ENCODE results near the gene DUSP28. TPM values are rescaled to one million over a fixed set of nuclear protein-coding genes. Genes with fewer than 3 reads are reported as not detected.

The DUSP28 gene
- total and polyA plus RNA-seq, 10 of the 15 experiments (the other 5 are each of a cell fraction or from before 2014, with no cell fraction given): 2.5 to 12.5 (median 6.4) TPM

DNA sequence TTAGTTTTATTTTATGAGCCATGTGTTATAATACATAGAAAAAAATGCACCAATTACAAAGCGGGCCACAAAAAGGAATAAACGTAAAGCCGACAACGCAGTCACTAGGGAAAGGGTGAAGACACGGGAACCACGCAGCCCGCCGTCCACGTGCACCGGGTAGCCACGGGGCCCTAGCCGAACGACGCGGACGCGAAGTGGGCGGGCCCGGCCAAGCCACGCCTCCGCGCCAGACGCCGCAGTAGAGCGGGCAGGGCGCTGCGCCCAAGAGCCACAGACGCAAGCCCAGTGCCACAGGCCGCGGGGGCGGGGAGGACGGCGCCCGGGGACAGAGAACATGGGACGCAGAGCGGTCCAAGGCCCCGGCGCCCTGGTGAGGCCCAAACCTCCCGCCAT lies at the start of gene DUSP28 (continued):
- TF ChIP-seq, protein P1, sequence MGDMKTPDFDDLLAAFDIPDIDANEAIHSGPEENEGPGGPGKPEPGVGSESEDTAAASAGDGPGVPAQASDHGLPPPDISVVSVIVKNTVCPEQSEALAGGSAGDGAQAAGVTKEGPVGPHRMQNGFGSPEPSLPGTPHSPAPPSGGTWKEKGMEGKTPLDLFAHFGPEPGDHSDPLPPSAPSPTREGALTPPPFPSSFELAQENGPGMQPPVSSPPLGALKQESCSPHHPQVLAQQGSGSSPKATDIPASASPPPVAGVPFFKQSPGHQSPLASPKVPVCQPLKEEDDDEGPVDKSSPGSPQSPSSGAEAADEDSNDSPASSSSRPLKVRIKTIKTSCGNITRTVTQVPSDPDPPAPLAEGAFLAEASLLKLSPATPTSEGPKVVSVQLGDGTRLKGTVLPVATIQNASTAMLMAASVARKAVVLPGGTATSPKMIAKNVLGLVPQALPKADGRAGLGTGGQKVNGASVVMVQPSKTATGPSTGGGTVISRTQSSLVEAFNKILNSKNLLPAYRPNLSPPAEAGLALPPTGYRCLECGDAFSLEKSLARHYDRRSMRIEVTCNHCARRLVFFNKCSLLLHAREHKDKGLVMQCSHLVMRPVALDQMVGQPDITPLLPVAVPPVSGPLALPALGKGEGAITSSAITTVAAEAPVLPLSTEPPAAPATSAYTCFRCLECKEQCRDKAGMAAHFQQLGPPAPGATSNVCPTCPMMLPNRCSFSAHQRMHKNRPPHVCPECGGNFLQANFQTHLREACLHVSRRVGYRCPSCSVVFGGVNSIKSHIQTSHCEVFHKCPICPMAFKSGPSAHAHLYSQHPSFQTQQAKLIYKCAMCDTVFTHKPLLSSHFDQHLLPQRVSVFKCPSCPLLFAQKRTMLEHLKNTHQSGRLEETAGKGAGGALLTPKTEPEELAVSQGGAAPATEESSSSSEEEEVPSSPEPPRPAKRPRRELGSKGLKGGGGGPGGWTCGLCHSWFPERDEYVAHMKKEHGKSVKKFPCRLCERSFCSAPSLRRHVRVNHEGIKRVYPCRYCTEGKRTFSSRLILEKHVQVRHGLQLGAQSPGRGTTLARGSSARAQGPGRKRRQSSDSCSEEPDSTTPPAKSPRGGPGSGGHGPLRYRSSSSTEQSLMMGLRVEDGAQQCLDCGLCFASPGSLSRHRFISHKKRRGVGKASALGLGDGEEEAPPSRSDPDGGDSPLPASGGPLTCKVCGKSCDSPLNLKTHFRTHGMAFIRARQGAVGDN (IDR thresholded peaks at IDR 0.05): peak; percentile 85
- no peak for TF ChIP-seq HDAC6 (IDR thresholded peaks at IDR 0.05; ENCODE audit: unreplicated experiment)
- TF ChIP-seq CBFB (IDR thresholded peaks at IDR 0.05; ENCODE audit: low read depth): 0 out of 2 replicates have a peak, but pooled peaks have one; percentile 23
- no peak for TF ChIP-seq CBX3 (IDR thresholded peaks at IDR 0.05; ENCODE audit: borderline replicate concordance, low read depth)
- no peak for TF ChIP-seq NFXL1 (IDR thresholded peaks at IDR 0.05; ENCODE audit: borderline replicate concordance)
- TF ChIP-seq STAT1 (conservative IDR thresholded peaks at IDR 0.05): no peak

DNA sequence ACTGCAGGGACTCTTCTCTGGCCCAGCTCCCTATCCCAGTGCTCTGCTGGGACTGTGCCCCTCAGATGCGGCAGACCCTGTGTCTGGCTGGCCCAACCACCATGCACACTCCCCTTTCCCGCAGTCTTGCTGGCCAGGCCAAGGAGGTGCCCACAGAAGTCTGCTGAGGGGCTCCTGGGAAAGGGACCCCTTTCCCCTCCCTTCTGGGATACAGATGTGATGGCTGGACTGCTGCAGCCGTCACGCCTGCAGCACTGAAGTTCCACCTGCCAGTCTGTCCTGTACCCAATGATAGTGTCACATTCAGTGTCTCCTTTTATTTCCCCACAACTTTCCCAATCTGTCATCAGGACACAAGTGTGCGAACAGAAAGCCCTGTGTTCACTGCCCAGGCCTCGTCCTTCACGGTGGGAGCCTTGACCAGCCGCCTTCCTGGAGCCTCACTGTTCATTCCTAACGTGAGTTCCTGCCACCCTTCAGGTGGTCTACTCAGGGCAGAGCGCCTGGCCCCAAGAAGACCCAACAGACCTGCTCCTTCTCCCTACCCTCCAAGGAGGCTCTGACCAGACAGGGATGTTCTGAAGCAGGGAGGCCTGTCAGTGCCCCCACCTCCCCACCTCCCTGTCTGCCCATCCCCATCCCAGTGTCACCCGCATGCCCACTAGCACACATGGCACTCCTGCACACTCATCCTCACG lies 49.5 kb upstream of the DUSP28 start:
- no peaks in the 10 kb centered on the region for H3K9me3 ChIP-seq (replicated peaks; ENCODE audit: control insufficient read depth, insufficient read depth, low read length)
- ChIA-PET SMC1A (ENCODE audit: uncharacterized antibody, unreplicated experiment) (no interaction called here), CTCF (no interaction called here), RAD21 (ENCODE audit: unreplicated experiment) (no interaction called here), POLR2A (no interaction called here)
- H4K20me1 ChIP-seq (ENCODE audit: control insufficient read depth, insufficient read depth): no peaks in the 10 kb centered on the region
- ATAC-seq: no peak
- intact Hi-C loops (cut with micrococcal nuclease; ENCODE audit: unreplicated experiment): loop anchor here (5.0 to 10.0 kb wide), 3 partner anchors 57 to 224 kb away; partner anchors contain the start of gene RNPEPL1
- no peaks in the 10 kb centered on the region for H3K79me2 ChIP-seq (ENCODE audit: control insufficient read depth, insufficient read depth, low read length)
- 98% methylated on average over 12 of the region's 12 CpGs for WGBS (ENCODE audit: insufficient coverage, insufficient replicate concordance, low lambda C conversion rate, missing lambda C conversion rate)
- no peak overlapping the region for H2AFZ ChIP-seq (ENCODE audit: control insufficient read depth, low read depth, low read length)
- DNase-seq (ENCODE audit: low read depth, low spot score): no peak
- H3K4me1 ChIP-seq (ENCODE audit: control insufficient read depth, insufficient read depth, low read length): peaks cover 10% of the 10 kb centered on the region
- H3K4me3 ChIP-seq: no peak overlapping the region
- no peaks in the 10 kb centered on the region for H3K27me3 ChIP-seq (replicated peaks in 1 of 2; ENCODE audit: control insufficient read depth in 2 of 2, insufficient read depth in 2 of 2, low read length in 1 of 2)
- H3K36me3 ChIP-seq (ENCODE audit: control insufficient read depth in 2 of 2, insufficient read depth in 2 of 2, low read length in 1 of 2): no peaks in the 10 kb centered on the region
- H3K4me2 ChIP-seq (ENCODE audit: control insufficient read depth, insufficient read depth): no peak overlapping the region
- no peak overlapping the region for H3K9ac ChIP-seq (ENCODE audit: control insufficient read depth, insufficient read depth, low read length)
- no peak overlapping the region for H3K27ac ChIP-seq (ENCODE audit: control insufficient read depth, insufficient read depth)
- in situ Hi-C loops (cut with MboI): loop anchor here (25.0 kb wide), 1 partner anchor 327 kb away; no protein-coding TSS in a partner anchor
- BruUV-seq (replicated peaks): no TSS peak
- no peak for FAIRE-seq
- TF ChIP-seq SREBF2 (IDR thresholded peaks at IDR 0.05; ENCODE audit: low read length) (no peak), ZBTB11 (CRISPR knock-in tag; IDR thresholded peaks at IDR 0.05) (no peak), CBFB (IDR thresholded peaks at IDR 0.05; ENCODE audit: low read depth) (no peak), GABPA (IDR thresholded peaks at IDR 0.05; ENCODE audit: low read depth) (no peak), MEF2A (IDR thresholded peaks at IDR 0.05; ENCODE audit: insufficient read depth, low read depth, low read length) (no peak), RFX5 (IDR thresholded peaks at IDR 0.05; ENCODE audit: low read depth, low read length) (no peak), SUZ12 (IDR thresholded peaks at IDR 0.05; ENCODE audit: unreplicated experiment) (no peak)
- TF ChIP-seq, protein P2, sequence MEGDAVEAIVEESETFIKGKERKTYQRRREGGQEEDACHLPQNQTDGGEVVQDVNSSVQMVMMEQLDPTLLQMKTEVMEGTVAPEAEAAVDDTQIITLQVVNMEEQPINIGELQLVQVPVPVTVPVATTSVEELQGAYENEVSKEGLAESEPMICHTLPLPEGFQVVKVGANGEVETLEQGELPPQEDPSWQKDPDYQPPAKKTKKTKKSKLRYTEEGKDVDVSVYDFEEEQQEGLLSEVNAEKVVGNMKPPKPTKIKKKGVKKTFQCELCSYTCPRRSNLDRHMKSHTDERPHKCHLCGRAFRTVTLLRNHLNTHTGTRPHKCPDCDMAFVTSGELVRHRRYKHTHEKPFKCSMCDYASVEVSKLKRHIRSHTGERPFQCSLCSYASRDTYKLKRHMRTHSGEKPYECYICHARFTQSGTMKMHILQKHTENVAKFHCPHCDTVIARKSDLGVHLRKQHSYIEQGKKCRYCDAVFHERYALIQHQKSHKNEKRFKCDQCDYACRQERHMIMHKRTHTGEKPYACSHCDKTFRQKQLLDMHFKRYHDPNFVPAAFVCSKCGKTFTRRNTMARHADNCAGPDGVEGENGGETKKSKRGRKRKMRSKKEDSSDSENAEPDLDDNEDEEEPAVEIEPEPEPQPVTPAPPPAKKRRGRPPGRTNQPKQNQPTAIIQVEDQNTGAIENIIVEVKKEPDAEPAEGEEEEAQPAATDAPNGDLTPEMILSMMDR (IDR thresholded peaks at IDR 0.05 in 2 of 3, conservative IDR thresholded peaks at IDR 0.05 in 1 of 3; ENCODE audit: control insufficient read depth in 2 of 3, extremely low read depth in 1 of 3, insufficient read depth in 1 of 3, low read depth in 3 of 3, low read length in 3 of 3): no peak
